Measurements from ENCODE around the gene E2F2. TPM values are rescaled to one million over a fixed set of nuclear protein-coding genes. Genes with fewer than 3 reads are reported as not detected.
A peak's percentile ranks its signal among the peaks of the same experiment; 100 is the strongest.

E2F2 gene
- polyA plus RNA-seq, 1 of the 3 experiments (the other 2 are of a cell fraction), result 0.43 TPM

DNA sequence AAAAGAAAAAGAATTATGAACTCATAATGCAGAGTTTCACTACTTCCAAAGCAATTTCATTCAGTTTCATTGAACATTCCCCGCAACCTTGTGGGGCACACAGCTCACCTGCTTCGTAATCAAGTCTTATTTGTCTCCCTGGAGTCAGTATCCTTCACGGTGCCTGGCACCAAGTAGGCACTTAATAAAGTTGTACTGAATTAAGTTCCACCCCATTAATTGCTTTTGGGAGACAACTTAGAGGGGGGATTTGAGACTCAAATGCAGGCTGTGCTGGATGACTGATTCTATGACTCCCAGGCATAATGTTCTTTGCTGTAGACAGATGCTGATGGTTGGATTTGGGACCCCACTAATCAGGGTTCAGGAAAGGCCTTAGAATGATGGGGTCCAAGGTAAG, 34.7 kb upstream of the E2F2 start:
- POLR2A ChIA-PET, result no interaction called here
- CTCF ChIA-PET, result interaction anchor here (1.9 to 9.4 kb wide), 3 partner anchors 25 to 72 kb away, joined by 6 to 97 read pairs (median 23); no protein-coding TSS in a partner anchor
- TF ChIP-seq, protein P1, sequence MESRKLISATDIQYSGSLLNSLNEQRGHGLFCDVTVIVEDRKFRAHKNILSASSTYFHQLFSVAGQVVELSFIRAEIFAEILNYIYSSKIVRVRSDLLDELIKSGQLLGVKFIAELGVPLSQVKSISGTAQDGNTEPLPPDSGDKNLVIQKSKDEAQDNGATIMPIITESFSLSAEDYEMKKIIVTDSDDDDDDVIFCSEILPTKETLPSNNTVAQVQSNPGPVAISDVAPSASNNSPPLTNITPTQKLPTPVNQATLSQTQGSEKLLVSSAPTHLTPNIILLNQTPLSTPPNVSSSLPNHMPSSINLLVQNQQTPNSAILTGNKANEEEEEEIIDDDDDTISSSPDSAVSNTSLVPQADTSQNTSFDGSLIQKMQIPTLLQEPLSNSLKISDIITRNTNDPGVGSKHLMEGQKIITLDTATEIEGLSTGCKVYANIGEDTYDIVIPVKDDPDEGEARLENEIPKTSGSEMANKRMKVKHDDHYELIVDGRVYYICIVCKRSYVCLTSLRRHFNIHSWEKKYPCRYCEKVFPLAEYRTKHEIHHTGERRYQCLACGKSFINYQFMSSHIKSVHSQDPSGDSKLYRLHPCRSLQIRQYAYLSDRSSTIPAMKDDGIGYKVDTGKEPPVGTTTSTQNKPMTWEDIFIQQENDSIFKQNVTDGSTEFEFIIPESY (IDR thresholded peaks at IDR 0.05; ENCODE audit: borderline replicate concordance, low read depth), result no peak
- TF ChIP-seq RXRA (IDR thresholded peaks at IDR 0.05; ENCODE audit: borderline replicate concordance, low read depth), result no peak
- TF ChIP-seq TEAD4 (IDR thresholded peaks at IDR 0.05; ENCODE audit: borderline replicate concordance, insufficient read depth), result no peak
- TF ChIP-seq MXI1 (IDR thresholded peaks at IDR 0.05; ENCODE audit: low read depth, low read length), result no peak
- TF ChIP-seq, protein P2, sequence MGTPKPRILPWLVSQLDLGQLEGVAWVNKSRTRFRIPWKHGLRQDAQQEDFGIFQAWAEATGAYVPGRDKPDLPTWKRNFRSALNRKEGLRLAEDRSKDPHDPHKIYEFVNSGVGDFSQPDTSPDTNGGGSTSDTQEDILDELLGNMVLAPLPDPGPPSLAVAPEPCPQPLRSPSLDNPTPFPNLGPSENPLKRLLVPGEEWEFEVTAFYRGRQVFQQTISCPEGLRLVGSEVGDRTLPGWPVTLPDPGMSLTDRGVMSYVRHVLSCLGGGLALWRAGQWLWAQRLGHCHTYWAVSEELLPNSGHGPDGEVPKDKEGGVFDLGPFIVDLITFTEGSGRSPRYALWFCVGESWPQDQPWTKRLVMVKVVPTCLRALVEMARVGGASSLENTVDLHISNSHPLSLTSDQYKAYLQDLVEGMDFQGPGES (IDR thresholded peaks at IDR 0.05; ENCODE audit: low read depth, low read length), result no peak
- no peak for TF ChIP-seq ELF1 (IDR thresholded peaks at IDR 0.05)
- TF ChIP-seq NRF1 (IDR thresholded peaks at IDR 0.05; ENCODE audit: low read depth, low read length), result no peak
- no peak for TF ChIP-seq SIN3A (IDR thresholded peaks at IDR 0.05; ENCODE audit: borderline replicate concordance, low read depth, low read length)
- TF ChIP-seq, protein P3, sequence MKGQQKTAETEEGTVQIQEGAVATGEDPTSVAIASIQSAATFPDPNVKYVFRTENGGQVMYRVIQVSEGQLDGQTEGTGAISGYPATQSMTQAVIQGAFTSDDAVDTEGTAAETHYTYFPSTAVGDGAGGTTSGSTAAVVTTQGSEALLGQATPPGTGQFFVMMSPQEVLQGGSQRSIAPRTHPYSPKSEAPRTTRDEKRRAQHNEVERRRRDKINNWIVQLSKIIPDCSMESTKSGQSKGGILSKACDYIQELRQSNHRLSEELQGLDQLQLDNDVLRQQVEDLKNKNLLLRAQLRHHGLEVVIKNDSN (IDR thresholded peaks at IDR 0.05; ENCODE audit: borderline replicate concordance, low read depth), result no peak
- TF ChIP-seq EP300 (IDR thresholded peaks at IDR 0.05; ENCODE audit: borderline replicate concordance in 1 of 2, low read depth in 1 of 2, low read length in 1 of 2), result no peak
- TF ChIP-seq TAF1 (IDR thresholded peaks at IDR 0.05; ENCODE audit: borderline replicate concordance, low read depth, low read length), result no peak
- no peak for TF ChIP-seq RFX5 (IDR thresholded peaks at IDR 0.05; ENCODE audit: low read length)

More for the DNA sequence above, 34.7 kb upstream of the E2F2 start:
- H3K9me3 ChIP-seq, result no peaks in the 10 kb centered on the region
- peaks cover 35 to 50% of the 10 kb centered on the region in 2 experiments for H3K4me1 ChIP-seq (ENCODE audit: control insufficient read depth in 1 of 2, insufficient read depth in 2 of 2, low read depth in 1 of 2, low read length in 1 of 2)
- H4K20me1 ChIP-seq (ENCODE audit: insufficient read depth), result no peaks in the 10 kb centered on the region
- peaks cover 41% of the 10 kb centered on the region for H3F3A ChIP-seq (replicated peaks; ENCODE audit: insufficient read depth)
- no peak overlapping the region for H3K4me3 ChIP-seq (ENCODE audit: low read depth in 2 of 2, low read length in 1 of 2)
- no peaks in the 10 kb centered on the region for H3K27me3 ChIP-seq (ENCODE audit: insufficient read depth)
- no peaks in the 10 kb centered on the region for H3K36me3 ChIP-seq (replicated peaks in 1 of 2; ENCODE audit: control insufficient read depth in 1 of 2, insufficient read depth in 2 of 2, low read length in 1 of 2)
- peaks cover 6% of the 10 kb centered on the region; the same call in 1 of the 2 replicates for H3K79me2 ChIP-seq (ENCODE audit: insufficient read depth)
- no peak overlapping the region for H3K4me2 ChIP-seq
- H3K9me2 ChIP-seq, result no peaks in the 10 kb centered on the region
- DNase-seq, result no peak
- H2AFZ ChIP-seq (ENCODE audit: low read depth), result no peak overlapping the region
- 86% methylated on average over 3 of the region's 3 CpGs for WGBS (ENCODE audit: low lambda C conversion rate)
- H3K9ac ChIP-seq, result no peak overlapping the region
- peak overlapping the region in 1 of 2 experiments; percentile 100; a peak in 1 of 4 replicates for H3K27ac ChIP-seq (ENCODE audit: low read depth in 2 of 2, low read length in 1 of 2)

Measured in SK-N-SH (cell line).